A673 (cell line): ENCODE results near the gene HS3ST3B1. TPM values are rescaled to one million over a fixed set of nuclear protein-coding genes. Genes with fewer than 3 reads are reported as not detected.

ENCODE experiments used
- BruUV-seq: library from RNA; stranded (reverse); fragments of 400-500 nt; replicated peaks from 2 replicates; lab custom pipeline; 2021; lab: Mats Ljungman, UMichigan
- CTCF ChIA-PET: fragments of 300-600 bp; sonication (Branson Sonifier 250); formaldehyde crosslinking; loops from one replicate; lab custom pipeline; 2022; ENCODE audit warnings: antibody characterized with exemption; lab: Charles Lee
- POLR2A ChIA-PET: fragments of 300-600 bp; sonication (Branson Sonifier 250); formaldehyde crosslinking; loops from one replicate; lab custom pipeline; 2022; ENCODE audit warnings: antibody characterized with exemption; ENCODE audit not compliant: low non-redundant PET; lab: Charles Lee
- DNase-seq: peaks from one replicate; pipeline ENCODE4 v3.0.0-alpha.2; 2015; ENCODE audit warnings: low spot score
- H3K27ac ChIP-seq: fragments of 200-600 bp; sonication (generic); 2 replicates; pipeline ENCODE4 v1.5.1; 2016; ENCODE audit warnings: mixed run types, low read depth, mild to moderate bottlenecking, mixed read lengths, antibody characterized with exemption, low read length; ENCODE audit not compliant: poor library complexity, severe bottlenecking
- H3K27me3 ChIP-seq: fragments of 200-600 bp; sonication (generic); replicated peaks from 2 replicates; pipeline ENCODE4 v1.6.1; 2017; ENCODE audit warnings: mixed run types, low read depth, mild to moderate bottlenecking, mixed read lengths, antibody characterized with exemption, low read length; ENCODE audit not compliant: insufficient read depth, poor library complexity
- H3K36me3 ChIP-seq: fragments of 200-600 bp; sonication (generic); 2 replicates; pipeline ENCODE4 v1.6.1; 2016; ENCODE audit warnings: mixed run types, mild to moderate bottlenecking, mixed read lengths, antibody characterized with exemption, low read length; ENCODE audit not compliant: insufficient read depth, poor library complexity, severe bottlenecking
- H3K4me1 ChIP-seq: fragments of 200-600 bp; sonication (generic); 2 replicates; pipeline ENCODE4 v1.6.1; 2017; ENCODE audit warnings: mixed run types, mild to moderate bottlenecking, mixed read lengths, antibody characterized with exemption, low read length; ENCODE audit not compliant: insufficient read depth, poor library complexity, severe bottlenecking
- H3K4me3 ChIP-seq: fragments of 200-600 bp; sonication (generic); 2 replicates; pipeline ENCODE4 v1.5.1; 2016; ENCODE audit warnings: low read depth, mixed run types, mild to moderate bottlenecking, mixed read lengths, low read length; ENCODE audit not compliant: poor library complexity, severe bottlenecking
- H3K9me3 ChIP-seq: fragments of 200-600 bp; sonication (generic); 2 replicates; pipeline ENCODE4 v1.6.1; 2016; ENCODE audit warnings: mixed run types, low read depth, mild to moderate bottlenecking, mixed read lengths, antibody characterized with exemption, low read length; ENCODE audit not compliant: poor library complexity, severe bottlenecking
- EZH2 ChIP-seq: fragments of 200-600 bp; sonication (generic); IDR thresholded peaks from 2 replicates; pipeline ENCODE4 v1.6.1; 2017; ENCODE audit warnings: borderline replicate concordance, low read depth, mild to moderate bottlenecking, mixed read lengths, antibody characterized with exemption, low read length; ENCODE audit not compliant: poor library complexity, severe bottlenecking
- intact Hi-C: fragments of 100-400 bp; cut with micrococcal nuclease; formaldehyde crosslinking; loops from one replicate; pipeline ENCODE4 v1.10.0; 2022; ENCODE audit not compliant: unreplicated experiment
- total RNA-seq: library from RNA; stranded (reverse); gene quantifications from 2 replicates; pipeline ENCODE4 v1.2.3, GENCODE V29; 2021
- TF ChIP-seq, protein P1 (sequence below): fragments of 300-800, 200-600 bp; sonication (generic); conservative IDR thresholded peaks from 2 replicates; pipeline ENCODE4 v1.5.1; 2017; ENCODE audit warnings: low read depth, mild to moderate bottlenecking, antibody characterized with exemption, low read length, moderate library complexity, mixed read lengths

HS3ST3B1 gene
- total RNA-seq, 1 experiment from 2014 or later, result not detected

- TF ChIP-seq, protein P1, sequence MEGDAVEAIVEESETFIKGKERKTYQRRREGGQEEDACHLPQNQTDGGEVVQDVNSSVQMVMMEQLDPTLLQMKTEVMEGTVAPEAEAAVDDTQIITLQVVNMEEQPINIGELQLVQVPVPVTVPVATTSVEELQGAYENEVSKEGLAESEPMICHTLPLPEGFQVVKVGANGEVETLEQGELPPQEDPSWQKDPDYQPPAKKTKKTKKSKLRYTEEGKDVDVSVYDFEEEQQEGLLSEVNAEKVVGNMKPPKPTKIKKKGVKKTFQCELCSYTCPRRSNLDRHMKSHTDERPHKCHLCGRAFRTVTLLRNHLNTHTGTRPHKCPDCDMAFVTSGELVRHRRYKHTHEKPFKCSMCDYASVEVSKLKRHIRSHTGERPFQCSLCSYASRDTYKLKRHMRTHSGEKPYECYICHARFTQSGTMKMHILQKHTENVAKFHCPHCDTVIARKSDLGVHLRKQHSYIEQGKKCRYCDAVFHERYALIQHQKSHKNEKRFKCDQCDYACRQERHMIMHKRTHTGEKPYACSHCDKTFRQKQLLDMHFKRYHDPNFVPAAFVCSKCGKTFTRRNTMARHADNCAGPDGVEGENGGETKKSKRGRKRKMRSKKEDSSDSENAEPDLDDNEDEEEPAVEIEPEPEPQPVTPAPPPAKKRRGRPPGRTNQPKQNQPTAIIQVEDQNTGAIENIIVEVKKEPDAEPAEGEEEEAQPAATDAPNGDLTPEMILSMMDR, result no peak
- no peak for TF ChIP-seq EZH2
- peaks cover 23% of the 10 kb centered on the region for H3K27me3 ChIP-seq
- no peak overlapping the region for H3K27ac ChIP-seq
- H3K9me3 ChIP-seq, result no peaks in the 10 kb centered on the region
- no peaks in the 10 kb centered on the region for H3K4me1 ChIP-seq
- CTCF ChIA-PET, result no interaction called here
- no TSS peak for BruUV-seq
- intact Hi-C loops, result no loop called here
- POLR2A ChIA-PET, result interaction anchor here (0.6 kb wide), 1 partner anchor 712 kb away, joined by 3 read pairs; no protein-coding TSS in a partner anchor
- DNase-seq, result no peak
- no peak overlapping the region for H3K4me3 ChIP-seq
- H3K36me3 ChIP-seq, result no peaks in the 10 kb centered on the region
Observed at GRCh38 chr17:14316126-14316832, 15.4 kb downstream of the HS3ST3B1 start.

GRCh38 chr17:14317383-14317782 lies 16.5 kb downstream of the HS3ST3B1 start:
- Histone ChIP-seq H3K27ac (no peak overlapping the region), H3K27me3 (peaks cover 31% of the 10 kb centered on the region), H3K4me3 (no peak overlapping the region), H3K36me3 (no peaks in the 10 kb centered on the region), H3K4me1 (no peaks in the 10 kb centered on the region), H3K9me3 (no peaks in the 10 kb centered on the region)
- DNase-seq, result no peak
- POLR2A ChIA-PET, result no interaction called here
- intact Hi-C loops, result no loop called here
- CTCF ChIA-PET, result no interaction called here
- BruUV-seq, result no TSS peak
- TF ChIP-seq EZH2, result no peak
- TF ChIP-seq, protein P1, result no peak

DNA sequence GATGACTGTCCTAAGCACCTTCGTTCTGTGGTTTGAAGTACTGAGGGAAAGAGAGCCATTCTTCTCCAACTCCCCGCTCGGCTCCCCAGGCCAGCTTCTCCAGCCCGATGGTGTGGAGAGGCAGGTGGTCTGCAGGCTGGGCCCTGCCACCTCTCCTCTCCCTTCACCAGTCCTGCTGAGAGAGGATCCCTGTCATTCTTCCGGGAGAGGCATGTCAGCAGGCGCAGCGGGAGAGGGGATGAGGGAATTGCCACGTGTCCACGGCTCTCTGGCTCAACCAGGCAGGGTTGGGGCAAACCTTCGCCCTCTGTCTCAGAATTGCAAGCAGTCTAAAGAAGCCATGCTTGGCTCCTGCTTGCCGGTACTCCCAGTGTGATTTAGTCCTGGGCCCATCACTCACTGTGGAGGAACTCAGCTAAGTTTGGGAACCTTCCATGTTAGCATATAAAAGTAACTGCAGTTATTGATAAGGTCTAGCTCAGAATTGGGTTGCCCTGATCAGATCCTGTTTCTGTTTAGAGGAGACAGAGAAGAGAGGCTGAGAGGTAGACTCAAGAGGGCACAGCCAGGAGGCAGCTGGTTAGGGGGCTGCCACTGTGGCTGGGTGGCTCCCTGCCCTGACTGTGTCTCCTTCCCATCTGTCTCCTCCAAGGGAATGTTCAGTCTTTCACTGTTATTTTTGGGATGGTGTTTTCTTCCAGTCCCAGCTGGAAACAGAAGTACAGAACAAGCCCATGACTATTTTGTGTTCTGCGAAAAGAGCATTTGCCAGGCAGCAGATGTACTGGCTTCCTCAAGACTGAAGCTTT lies 17.4 kb downstream of the HS3ST3B1 start:
- intact Hi-C loops, result no loop called here
- no peak overlapping the region for H3K27ac ChIP-seq
- no peaks in the 10 kb centered on the region for H3K36me3 ChIP-seq
- H3K27me3 ChIP-seq, result peaks cover 31% of the 10 kb centered on the region
- no peak overlapping the region for H3K4me3 ChIP-seq
- POLR2A ChIA-PET, result no interaction called here
- no peak for DNase-seq
- CTCF ChIA-PET, result no interaction called here
- H3K4me1 ChIP-seq, result no peaks in the 10 kb centered on the region
- no peaks in the 10 kb centered on the region for H3K9me3 ChIP-seq
- BruUV-seq, result no TSS peak
- no peak for TF ChIP-seq EZH2
- TF ChIP-seq, protein P1, result no peak
